KMS-11 (cell line): ENCODE results near the gene NLRC5.

Source experiments
- H2AFZ ChIP-seq: fragments of 200-600 bp; sonication (generic); 2 replicates; pipeline ENCODE4 v1.6.1; 2016; ENCODE audit warnings: antibody characterized with exemption, mixed run types, low read depth
- H3K27ac ChIP-seq: fragments of 200-600 bp; sonication (generic); 2 replicates; pipeline ENCODE4 v1.6.1; 2016; ENCODE audit warnings: mild to moderate bottlenecking, mixed run types
- H3K27me3 ChIP-seq: fragments of 200-600 bp; sonication (generic); 2 replicates; pipeline ENCODE4 v1.6.1; 2017; ENCODE audit warnings: mild to moderate bottlenecking, low read depth, mixed run types, moderate library complexity; ENCODE audit not compliant: insufficient read depth
- H3K36me3 ChIP-seq: fragments of 200-600 bp; sonication (generic); 2 replicates; pipeline ENCODE4 v1.6.1; 2017; ENCODE audit warnings: mild to moderate bottlenecking, mixed run types; ENCODE audit not compliant: insufficient read depth
- H3K4me1 ChIP-seq: fragments of 200-600 bp; sonication (generic); 2 replicates; pipeline ENCODE4 v1.6.1; 2016; ENCODE audit warnings: mild to moderate bottlenecking, low read depth, mixed run types; ENCODE audit not compliant: poor library complexity, severe bottlenecking
- H3K4me2 ChIP-seq: fragments of 200-600 bp; sonication (generic); 2 replicates; pipeline ENCODE4 v1.7.0; 2016; ENCODE audit warnings: mild to moderate bottlenecking, mixed run types
- H3K4me3 ChIP-seq: fragments of 200-600 bp; sonication (generic); IDR thresholded peaks from 2 replicates; pipeline ENCODE4 v1.6.1; 2017; ENCODE audit warnings: low read depth, low read length, mixed read lengths; ENCODE audit not compliant: insufficient read depth
- H3K79me2 ChIP-seq: fragments of 200-600 bp; sonication (generic); 2 replicates; pipeline ENCODE4 v1.6.1; 2016; ENCODE audit warnings: low read depth, mixed run types; ENCODE audit not compliant: insufficient read depth
- H3K9ac ChIP-seq: fragments of 200-600 bp; sonication (generic); 2 replicates; pipeline ENCODE4 v1.6.1; 2016; ENCODE audit warnings: mild to moderate bottlenecking, mixed run types
- H4K20me1 ChIP-seq: fragments of 200-600 bp; sonication (generic); 2 replicates; pipeline ENCODE4 v1.6.1; 2016; ENCODE audit warnings: mild to moderate bottlenecking, mixed run types; ENCODE audit not compliant: insufficient read depth
- CTCF ChIP-seq: fragments of 200-600 bp; sonication (generic); conservative IDR thresholded peaks from 2 replicates; pipeline ENCODE4 v1.6.1; 2017; ENCODE audit warnings: low read depth, mild to moderate bottlenecking, antibody characterized with exemption, low read length, moderate library complexity, mixed read lengths

Gene NLRC5

GRCh38 chr16:57007530-57007929 lies 18.2 kb downstream of the NLRC5 start:
- Histone ChIP-seq H3K36me3 (no peaks in the 10 kb centered on the region), H3K79me2 (no peaks in the 10 kb centered on the region), H3K27me3 (no peaks in the 10 kb centered on the region), H4K20me1 (no peaks in the 10 kb centered on the region), H2AFZ (no peak overlapping the region), H3K27ac (no peak overlapping the region), H3K4me1 (no peaks in the 10 kb centered on the region), H3K9ac (no peak overlapping the region), H3K4me2 (no peak overlapping the region), H3K4me3 (no peak overlapping the region)
- no peak for TF ChIP-seq CTCF

- Histone ChIP-seq H3K79me2 (no peaks in the 10 kb centered on the region), H3K4me1 (peaks cover 8% of the 10 kb centered on the region), H3K4me2 (no peak overlapping the region), H3K27ac (no peak overlapping the region), H3K4me3 (no peak overlapping the region), H2AFZ (no peak overlapping the region), H3K9ac (no peak overlapping the region), H3K27me3 (no peaks in the 10 kb centered on the region), H4K20me1 (no peaks in the 10 kb centered on the region), H3K36me3 (no peaks in the 10 kb centered on the region)
- no peak for TF ChIP-seq CTCF
Measured at GRCh38 chr16:57008440-57008839, 19.1 kb downstream of the NLRC5 start.

- Histone ChIP-seq H3K27me3 (no peaks in the 10 kb centered on the region), H3K9ac (no peak overlapping the region), H3K4me2 (no peak overlapping the region), H3K4me1 (peaks cover 20% of the 10 kb centered on the region), H3K36me3 (no peaks in the 10 kb centered on the region), H3K4me3 (no peak overlapping the region), H2AFZ (no peak overlapping the region), H3K79me2 (no peaks in the 10 kb centered on the region), H4K20me1 (no peaks in the 10 kb centered on the region), H3K27ac (no peak overlapping the region)
- TF ChIP-seq CTCF: no peak
Measured at GRCh38 chr16:57009643-57010170, 20.4 kb downstream of the NLRC5 start.

GRCh38 chr16:57012353-57012752 lies 23.0 kb downstream of the NLRC5 start:
- Histone ChIP-seq H3K9ac (no peak overlapping the region), H3K36me3 (no peaks in the 10 kb centered on the region), H3K27ac (no peak overlapping the region)

More at GRCh38 chr16:57012353-57012752, 23.0 kb downstream of the NLRC5 start:
- Histone ChIP-seq H3K4me3 (no peak overlapping the region), H2AFZ (no peak overlapping the region), H3K4me2 (no peak overlapping the region), H3K79me2 (no peaks in the 10 kb centered on the region), H4K20me1 (no peaks in the 10 kb centered on the region), H3K27me3 (no peaks in the 10 kb centered on the region), H3K4me1 (peaks cover 29% of the 10 kb centered on the region)
- no peak for TF ChIP-seq CTCF
